Measurements from ENCODE around the gene USP17L20.
"Not testable (repeated sequence)": the region's sequence is repeated elsewhere in the genome, so short reads cannot be mapped to it uniquely, and the experiment has no call there.

USP17L20 gene

GRCh38 chr4:9257824-9258223 lies at the start of gene USP17L20:
TSS of gene USP17L20 (plus strand) at chr4:9258124. CDS start at chr4:9258124, 0 bp downstream.
- not testable (repeated sequence) for DNase-seq (ENCODE audit: low read depth)

GRCh38 chr4:9210357-9210756 lies 47.6 kb upstream of the USP17L20 start, which contains the start of gene USP17L10:
TSS of gene USP17L10 (plus strand) at chr4:9210657. CDS start at chr4:9210657, 0 bp downstream.
- DNase-seq (ENCODE audit: low read depth): not testable (repeated sequence)

- not testable (repeated sequence) for DNase-seq (ENCODE audit: low read depth)
Measured at GRCh38 chr4:9214701-9215100, 43.2 kb upstream of the USP17L20 start.

- DNase-seq (ENCODE audit: low read depth): not testable (repeated sequence)
Measured at GRCh38 chr4:9215105-9215504, 42.8 kb upstream of the USP17L20 start, which contains the start of gene USP17L11. TSS of gene USP17L11 (plus strand) at chr4:9215405. CDS start at chr4:9215405, 0 bp downstream.

- not testable (repeated sequence) for DNase-seq (ENCODE audit: low read depth)
Measured at GRCh38 chr4:9219852-9220251, 38.1 kb upstream of the USP17L20 start, which contains the start of gene USP17L12. TSS of gene USP17L12 (plus strand) at chr4:9220152. CDS start at chr4:9220152, 0 bp downstream.

GRCh38 chr4:9224596-9224995 lies 33.3 kb upstream of the USP17L20 start, which contains the start of gene USP17L13:
TSS of gene USP17L13 (plus strand) at chr4:9224896. CDS start at chr4:9224896, 0 bp downstream.
- DNase-seq (ENCODE audit: low read depth): not testable (repeated sequence)

- DNase-seq (ENCODE audit: low read depth): not testable (repeated sequence)
Measured at GRCh38 chr4:9230249-9230648, 27.7 kb upstream of the USP17L20 start.

- not testable (repeated sequence) for DNase-seq (ENCODE audit: low read depth)
Measured at GRCh38 chr4:9234085-9234484, 23.8 kb upstream of the USP17L20 start, which contains the start of gene USP17L15. TSS of gene USP17L15 (plus strand) at chr4:9234385. CDS start at chr4:9234385, 0 bp downstream.

- DNase-seq (ENCODE audit: low read depth): not testable (repeated sequence)
Measured at GRCh38 chr4:9238461-9238860, 19.5 kb upstream of the USP17L20 start.

- not testable (repeated sequence) for DNase-seq (ENCODE audit: low read depth)
Measured at GRCh38 chr4:9243579-9243978, 14.3 kb upstream of the USP17L20 start, which contains the start of gene USP17L17. TSS of gene USP17L17 (plus strand) at chr4:9243879. CDS start at chr4:9243879, 0 bp downstream.

- DNase-seq (ENCODE audit: low read depth): not testable (repeated sequence)
Measured at GRCh38 chr4:9247953-9248680, 9.8 kb upstream of the USP17L20 start, which contains the start of gene USP17L18. TSS of gene USP17L18 (plus strand) at chr4:9248630. CDS start at chr4:9248630, 0 bp downstream.

GRCh38 chr4:9253078-9253477 lies 4.8 kb upstream of the USP17L20 start, which contains the start of gene USP17L19:
TSS of gene USP17L19 (plus strand) at chr4:9253378. CDS start at chr4:9253378, 0 bp downstream.
- not testable (repeated sequence) for DNase-seq (ENCODE audit: low read depth)

- DNase-seq (ENCODE audit: low read depth): not testable (repeated sequence)
Measured at GRCh38 chr4:9262572-9262971, 4.6 kb downstream of the USP17L20 start, which contains the start of gene USP17L21. TSS of gene USP17L21 (plus strand) at chr4:9262872. CDS start at chr4:9262872, 0 bp downstream.

GRCh38 chr4:9267319-9267718 lies 9.4 kb downstream of the USP17L20 start, which contains the start of gene USP17L22:
TSS of gene USP17L22 (plus strand) at chr4:9267619. CDS start at chr4:9267619, 0 bp downstream.
- not testable (repeated sequence) for DNase-seq (ENCODE audit: low read depth)

- DNase-seq (ENCODE audit: low read depth): not testable (repeated sequence)
Measured at GRCh38 chr4:9271719-9272118, 13.8 kb downstream of the USP17L20 start.

Measured in stimulated activated CD8-positive, alpha-beta memory T cell treated with anti-CD3 and anti-CD28 coated beads, Interleukin-4, amount 100 ng/mL, for 24 hours (primary cell).